ENCODE results near the gene SLC1A5. TPM values are rescaled to one million over a fixed set of nuclear protein-coding genes. Genes with fewer than 3 reads are reported as not detected.

Gene SLC1A5
- total RNA-seq, 1 experiment from 2014 or later: 284 TPM

GRCh38 chr19:46737761-46738171, 50.6 kb downstream of the SLC1A5 start:
- intact Hi-C loops (cut with micrococcal nuclease): no loop called here
- RAD21 ChIA-PET (ENCODE audit: low non-redundant PET in 1 of 2, low total read pairs in 2 of 2, uncharacterized antibody in 2 of 2, unreplicated experiment in 2 of 2): no interaction called here
- CTCF ChIA-PET: interaction anchor here (1.1 kb wide), 1 partner anchor 103 kb away, joined by 3 read pairs; no protein-coding TSS in a partner anchor
- H3K27ac ChIP-seq (ENCODE audit: low read depth, low read length): no peak overlapping the region
- TF ChIP-seq SP1 (IDR thresholded peaks at IDR 0.05; ENCODE audit: low read depth) (no peak), ELF1 (IDR thresholded peaks at IDR 0.05; ENCODE audit: borderline replicate concordance, low read depth) (no peak), ZNF274 (IDR thresholded peaks at IDR 0.05; ENCODE audit: low read depth, low read length) (no peak), RAD21 (IDR thresholded peaks at IDR 0.05; ENCODE audit: low read depth) (no peak), FOSL1 (IDR thresholded peaks at IDR 0.05; ENCODE audit: low read depth) (no peak), JUND (IDR thresholded peaks at IDR 0.05) (no peak)
- TF ChIP-seq, protein P1, sequence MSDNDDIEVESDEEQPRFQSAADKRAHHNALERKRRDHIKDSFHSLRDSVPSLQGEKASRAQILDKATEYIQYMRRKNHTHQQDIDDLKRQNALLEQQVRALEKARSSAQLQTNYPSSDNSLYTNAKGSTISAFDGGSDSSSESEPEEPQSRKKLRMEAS (IDR thresholded peaks at IDR 0.05): no peak
- TF ChIP-seq, protein P2, sequence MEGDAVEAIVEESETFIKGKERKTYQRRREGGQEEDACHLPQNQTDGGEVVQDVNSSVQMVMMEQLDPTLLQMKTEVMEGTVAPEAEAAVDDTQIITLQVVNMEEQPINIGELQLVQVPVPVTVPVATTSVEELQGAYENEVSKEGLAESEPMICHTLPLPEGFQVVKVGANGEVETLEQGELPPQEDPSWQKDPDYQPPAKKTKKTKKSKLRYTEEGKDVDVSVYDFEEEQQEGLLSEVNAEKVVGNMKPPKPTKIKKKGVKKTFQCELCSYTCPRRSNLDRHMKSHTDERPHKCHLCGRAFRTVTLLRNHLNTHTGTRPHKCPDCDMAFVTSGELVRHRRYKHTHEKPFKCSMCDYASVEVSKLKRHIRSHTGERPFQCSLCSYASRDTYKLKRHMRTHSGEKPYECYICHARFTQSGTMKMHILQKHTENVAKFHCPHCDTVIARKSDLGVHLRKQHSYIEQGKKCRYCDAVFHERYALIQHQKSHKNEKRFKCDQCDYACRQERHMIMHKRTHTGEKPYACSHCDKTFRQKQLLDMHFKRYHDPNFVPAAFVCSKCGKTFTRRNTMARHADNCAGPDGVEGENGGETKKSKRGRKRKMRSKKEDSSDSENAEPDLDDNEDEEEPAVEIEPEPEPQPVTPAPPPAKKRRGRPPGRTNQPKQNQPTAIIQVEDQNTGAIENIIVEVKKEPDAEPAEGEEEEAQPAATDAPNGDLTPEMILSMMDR (IDR thresholded peaks at IDR 0.05 in 2 of 3, conservative IDR thresholded peaks at IDR 0.05 in 1 of 3; ENCODE audit: borderline replicate concordance in 1 of 3, insufficient read depth in 1 of 3, low read depth in 2 of 3, low read length in 2 of 3): no peak
- TF ChIP-seq, protein P3, sequence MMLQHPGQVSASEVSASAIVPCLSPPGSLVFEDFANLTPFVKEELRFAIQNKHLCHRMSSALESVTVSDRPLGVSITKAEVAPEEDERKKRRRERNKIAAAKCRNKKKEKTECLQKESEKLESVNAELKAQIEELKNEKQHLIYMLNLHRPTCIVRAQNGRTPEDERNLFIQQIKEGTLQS (IDR thresholded peaks at IDR 0.05): no peak
- H3K4me1 ChIP-seq (ENCODE audit: control insufficient read depth in 1 of 2, insufficient read depth in 2 of 2, low read length in 2 of 2): no peaks in the 10 kb centered on the region
- H3K27me3 ChIP-seq (ENCODE audit: insufficient read depth, low read length): no peaks in the 10 kb centered on the region
- H4K20me1 ChIP-seq (ENCODE audit: insufficient read depth): peaks cover 23% of the 10 kb centered on the region; the same call in 1 of the 2 replicates
- ATAC-seq (no peak), DNase-seq (ENCODE audit: low read depth, low spot score) (no peak)
- POLR2A ChIA-PET: interaction anchor here (0.5 kb wide), 1 partner anchor 85 kb away, joined by 3 read pairs; no protein-coding TSS in a partner anchor
- H3K9ac ChIP-seq (ENCODE audit: low read length): no peak overlapping the region
- no peak overlapping the region for H2AFZ ChIP-seq (ENCODE audit: low read depth, low read length, poor library complexity, severe bottlenecking)
- no peak overlapping the region for H3K4me2 ChIP-seq (ENCODE audit: low read length)
- no peak overlapping the region for H3K4me3 ChIP-seq (replicated peaks in 1 of 2; ENCODE audit: low read depth in 1 of 2, low read length in 2 of 2)
- no TSS peak for BruUV-seq (replicated peaks)
- no peaks in the 10 kb centered on the region for H3K9me2 ChIP-seq (ENCODE audit: insufficient read depth)
- no peaks in the 10 kb centered on the region for H3K9me3 ChIP-seq (ENCODE audit: control insufficient read depth in 1 of 2, insufficient read depth in 1 of 2, low read depth in 1 of 2, low read length in 2 of 2)
- H3K36me3 ChIP-seq (ENCODE audit: control insufficient read depth in 1 of 2, insufficient read depth in 2 of 2, low read length in 2 of 2): peaks cover 34 to 45% of the 10 kb centered on the region in 2 experiments
- H3K79me2 ChIP-seq (ENCODE audit: insufficient read depth, low read length): peaks cover 93% of the 10 kb centered on the region

All from HCT116 (cell line).